CD14-positive monocyte (primary cell): ENCODE measurements around the gene CCDC33. TPM values are rescaled to one million over a fixed set of nuclear protein-coding genes. Genes with fewer than 3 reads are reported as not detected.

Experiments used
- DNase-seq, 3 donors: peaks; one replicate each; pipeline ENCODE4 v3.0.0-alpha.2; 2011 to 2022
- H2AFZ ChIP-seq: 2 replicates; pipeline ENCODE4 v1.6.0; 2012; ENCODE audit warnings: mild to moderate bottlenecking, low read depth, low read length, inconsistent platforms; ENCODE audit not compliant: insufficient read depth, poor library complexity, severe bottlenecking
- H3K27ac ChIP-seq, 2 donors: 1 replicate in 1 of 2; 2 replicates in 1 of 2; pipeline ENCODE4 v1.5.1; 2012 to 2013; ENCODE audit warnings: low read length in 2 of 2, control low read depth in 1 of 2, inconsistent platforms in 1 of 2, low read depth in 1 of 2, mild to moderate bottlenecking in 1 of 2
- H3K27me3 ChIP-seq, 2 donors: one replicate each; pipeline versions ENCODE4 v1.6.0 to v1.6.1; 2011 to 2013; ENCODE audit warnings: low read length in 2 of 2; ENCODE audit not compliant: control insufficient read depth in 2 of 2, insufficient read depth in 2 of 2
- H3K36me3 ChIP-seq, 2 donors: replicated peaks in 1 of 2; 1 replicate in 1 of 2; 2 replicates in 1 of 2; pipeline versions ENCODE4 v1.5.1 to v1.6.1; 2012 to 2013; ENCODE audit warnings: low read length in 2 of 2, control low read depth in 1 of 2, inconsistent platforms in 1 of 2, mild to moderate bottlenecking in 1 of 2; ENCODE audit not compliant: insufficient read depth in 2 of 2, control insufficient read depth in 1 of 2
- H3K4me1 ChIP-seq, 2 donors: 1 replicate in 1 of 2; 2 replicates in 1 of 2; pipeline versions ENCODE4 v1.5.1 to v1.6.1; 2012 to 2013; ENCODE audit warnings: low read length in 2 of 2, control low read depth in 1 of 2, inconsistent platforms in 1 of 2, mild to moderate bottlenecking in 1 of 2, moderate library complexity in 1 of 2; ENCODE audit not compliant: insufficient read depth in 2 of 2, control insufficient read depth in 1 of 2
- H3K4me2 ChIP-seq: replicated peaks from 2 replicates; pipeline ENCODE3; 2012; ENCODE audit warnings: low read length, moderate library complexity, mild to moderate bottlenecking; ENCODE audit not compliant: poor library complexity, severe bottlenecking; ENCODE audit errors: extremely low read depth
- H3K4me3 ChIP-seq, 3 experiments: fragments of 200-600 bp in 1 of 3; sonication (generic) in 1 of 3; replicated peaks in 1 of 3; 1 replicate in 2 of 3; 2 replicates in 1 of 3; pipeline ENCODE4 v1.5.1; 2011 to 2013; ENCODE audit warnings: low read length in 3 of 3, mild to moderate bottlenecking in 3 of 3, control low read depth in 2 of 3, low read depth in 2 of 3, inconsistent platforms in 1 of 3, moderate library complexity in 1 of 3
- H3K79me2 ChIP-seq: 2 replicates; pipeline ENCODE4 v1.6.0; 2012; ENCODE audit warnings: mild to moderate bottlenecking, control low read depth, inconsistent platforms, low read length, moderate library complexity; ENCODE audit not compliant: insufficient read depth
- H3K9ac ChIP-seq: 2 replicates; pipeline ENCODE4 v1.6.0; 2017; ENCODE audit warnings: low read length, mild to moderate bottlenecking; ENCODE audit not compliant: insufficient read depth, poor library complexity, severe bottlenecking
- H3K9me3 ChIP-seq, 2 donors: replicated peaks in 1 of 2; 1 replicate in 1 of 2; 2 replicates in 1 of 2; pipeline versions ENCODE4 v1.5.1 to v1.6.1; 2012 to 2013; ENCODE audit warnings: low read length in 2 of 2, control low read depth in 1 of 2; ENCODE audit not compliant: control insufficient read depth in 1 of 2, insufficient read depth in 1 of 2
- H4K20me1 ChIP-seq: 2 replicates; pipeline ENCODE4 v1.6.0; 2012; ENCODE audit warnings: mild to moderate bottlenecking, low read length, control low read depth, moderate library complexity; ENCODE audit not compliant: insufficient read depth
- H3K27ac Mint-ChIP-seq, 7 donors: one replicate each; pipeline ENCODE4 v1.8.0; 2020; ENCODE audit warnings: mild to moderate bottlenecking in 7 of 7, mixed read lengths in 7 of 7, moderate library complexity in 6 of 7, inconsistent platforms in 2 of 7
- H3K27me3 Mint-ChIP-seq, 3 donors: one replicate each; pipeline ENCODE4 v1.8.0; 2021 to 2022; ENCODE audit warnings: low read depth in 3 of 3, mild to moderate bottlenecking in 3 of 3, mixed read lengths in 3 of 3, moderate library complexity in 3 of 3, inconsistent platforms in 1 of 3
- H3K36me3 Mint-ChIP-seq, 2 donors: one replicate each; pipeline ENCODE4 v1.8.0; 2020; ENCODE audit warnings: mixed read lengths in 2 of 2, inconsistent platforms in 1 of 2, mild to moderate bottlenecking in 1 of 2
- H3K4me1 Mint-ChIP-seq: one replicate; pipeline ENCODE4 v1.8.0; 2020; ENCODE audit warnings: mild to moderate bottlenecking, mixed read lengths
- H3K4me3 Mint-ChIP-seq, 2 donors: one replicate each; pipeline ENCODE4 v1.8.0; 2020; ENCODE audit warnings: mild to moderate bottlenecking in 2 of 2, mixed read lengths in 2 of 2, moderate library complexity in 1 of 2
- H3K9me3 Mint-ChIP-seq, 7 donors: one replicate each; pipeline ENCODE4 v1.8.0; 2020 to 2022; ENCODE audit warnings: mixed read lengths in 7 of 7, mild to moderate bottlenecking in 6 of 7, moderate library complexity in 6 of 7, inconsistent platforms in 2 of 7
- WGBS: methylation state at CpG from one replicate; pipeline ENCODE4 v1.1.5; 2013; ENCODE audit warnings: missing lambda C conversion rate; ENCODE audit not compliant: insufficient coverage; 5-methylcytosine and 5-hydroxymethylcytosine counted together
- intact Hi-C, 2 donors: fragments of 100-400 bp; cut with micrococcal nuclease; formaldehyde crosslinking; loops; one replicate each; pipeline versions ENCODE4 v1.15.0 to v1.15.1; 2023
- polyA plus RNA-seq, 3 donors: library from polyadenylated mRNA; depleted of rRNA in 1 of 3; unstranded in 2 of 3; stranded (reverse) in 1 of 3; fragments of 300-500 nt in 2 of 3; fragments of >200 nt in 1 of 3; fragmentation: Illumina TruSeq in 2 of 3; gene quantifications; 1 replicate in 2 of 3; 2 replicates in 1 of 3; pipeline ENCODE4 v1.2.3, GENCODE V29; 2012 to 2021
- TF ChIP-seq, protein P1 (sequence below): fragments of 200-600 bp; IDR thresholded peaks from one replicate; pipeline ENCODE4 v1.8.0; 2022; ENCODE audit warnings: antibody characterized with exemption, mild to moderate bottlenecking

CCDC33 gene
- polyA plus RNA-seq, 3 donors: not detected

DNA sequence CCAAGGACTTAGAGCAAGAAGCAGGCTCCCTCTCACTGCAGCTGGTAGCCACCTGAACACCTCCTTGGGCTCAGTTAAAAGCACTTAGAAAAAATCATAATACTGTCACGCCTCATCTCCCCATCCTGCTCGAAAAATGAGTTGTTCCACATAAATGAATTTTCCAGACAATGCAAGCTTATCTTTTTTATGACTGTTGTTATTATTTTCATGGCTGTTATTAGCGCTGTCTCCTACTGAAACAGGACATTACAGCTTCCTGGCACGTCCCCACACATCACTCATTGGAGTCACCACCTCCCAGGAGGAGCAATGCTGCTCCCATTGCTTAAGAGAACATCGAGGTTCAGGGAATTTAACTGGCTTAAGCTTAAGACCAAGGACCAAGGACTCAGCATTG is 26.5 kb downstream of the CCDC33 start:
- Mint-ChIP-seq H3K27ac (no peak overlapping the region), H3K4me1 (no peaks in the 10 kb centered on the region), H3K27me3 (peaks cover 4 to 16% (median 5%) of the 10 kb centered on the region in 3 donors), H3K36me3 (no peaks in the 10 kb centered on the region), H3K4me3 (no peak overlapping the region), H3K9me3 (peaks cover 0 to 1% (median 0%) of the 10 kb centered on the region in 7 donors)
- Histone ChIP-seq H3K79me2 (no peaks in the 10 kb centered on the region), H3K27me3 (no peaks in the 10 kb centered on the region), H3K36me3 (no peaks in the 10 kb centered on the region), H2AFZ (no peak overlapping the region), H3K9me3 (no peaks in the 10 kb centered on the region), H3K4me1 (no peaks in the 10 kb centered on the region), H3K9ac (no peak overlapping the region), H4K20me1 (no peaks in the 10 kb centered on the region), H3K27ac (no peak overlapping the region), H3K4me2 (no peak overlapping the region), H3K4me3 (no peak overlapping the region)
- TF ChIP-seq, protein P1, sequence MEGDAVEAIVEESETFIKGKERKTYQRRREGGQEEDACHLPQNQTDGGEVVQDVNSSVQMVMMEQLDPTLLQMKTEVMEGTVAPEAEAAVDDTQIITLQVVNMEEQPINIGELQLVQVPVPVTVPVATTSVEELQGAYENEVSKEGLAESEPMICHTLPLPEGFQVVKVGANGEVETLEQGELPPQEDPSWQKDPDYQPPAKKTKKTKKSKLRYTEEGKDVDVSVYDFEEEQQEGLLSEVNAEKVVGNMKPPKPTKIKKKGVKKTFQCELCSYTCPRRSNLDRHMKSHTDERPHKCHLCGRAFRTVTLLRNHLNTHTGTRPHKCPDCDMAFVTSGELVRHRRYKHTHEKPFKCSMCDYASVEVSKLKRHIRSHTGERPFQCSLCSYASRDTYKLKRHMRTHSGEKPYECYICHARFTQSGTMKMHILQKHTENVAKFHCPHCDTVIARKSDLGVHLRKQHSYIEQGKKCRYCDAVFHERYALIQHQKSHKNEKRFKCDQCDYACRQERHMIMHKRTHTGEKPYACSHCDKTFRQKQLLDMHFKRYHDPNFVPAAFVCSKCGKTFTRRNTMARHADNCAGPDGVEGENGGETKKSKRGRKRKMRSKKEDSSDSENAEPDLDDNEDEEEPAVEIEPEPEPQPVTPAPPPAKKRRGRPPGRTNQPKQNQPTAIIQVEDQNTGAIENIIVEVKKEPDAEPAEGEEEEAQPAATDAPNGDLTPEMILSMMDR: no peak
- DNase-seq: no peak
- 0% methylated on average over 1 of the region's 5 CpGs for WGBS
- intact Hi-C loops: no loop called here

DNA sequence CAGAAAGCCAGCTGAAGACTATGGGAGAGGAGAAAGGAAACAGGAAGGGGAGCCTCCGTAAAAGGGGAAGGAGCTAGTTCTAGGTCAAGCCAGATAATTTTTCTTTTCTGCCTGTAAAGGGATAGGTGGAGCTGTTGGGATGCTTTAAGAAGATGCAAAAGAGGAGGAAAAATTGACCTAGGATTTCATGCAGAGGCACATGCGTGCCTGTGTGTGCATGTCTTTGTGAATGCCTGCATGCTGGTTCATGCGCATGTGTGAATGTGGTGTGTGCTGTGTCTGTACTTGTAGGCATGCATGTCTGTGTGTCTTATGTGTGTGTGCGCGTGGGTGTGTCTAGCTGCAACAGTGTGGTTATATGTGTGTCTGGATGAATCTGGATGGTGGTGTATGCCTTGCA is 27.3 kb downstream of the CCDC33 start:
- no peak overlapping the region for H3K9ac ChIP-seq
- no peak for DNase-seq
- no peak overlapping the region for H3K4me3 ChIP-seq
- Mint-ChIP-seq H3K36me3 (no peaks in the 10 kb centered on the region), H3K27ac (no peak overlapping the region), H3K9me3 (peaks cover 0 to 1% (median 0%) of the 10 kb centered on the region in 7 donors), H3K4me1 (no peaks in the 10 kb centered on the region), H3K4me3 (no peak overlapping the region), H3K27me3 (peaks cover 3 to 15% (median 4%) of the 10 kb centered on the region in 3 donors)
- intact Hi-C loops: no loop called here
- H3K27ac ChIP-seq: no peak overlapping the region
- no peaks in the 10 kb centered on the region for H4K20me1 ChIP-seq
- no peaks in the 10 kb centered on the region for H3K9me3 ChIP-seq
- H3K27me3 ChIP-seq: no peaks in the 10 kb centered on the region
- 74% methylated on average over 5 of the region's 5 CpGs for WGBS
- H3K79me2 ChIP-seq: no peaks in the 10 kb centered on the region
- H3K36me3 ChIP-seq: no peaks in the 10 kb centered on the region
- no peak overlapping the region for H3K4me2 ChIP-seq
- no peaks in the 10 kb centered on the region for H3K4me1 ChIP-seq
- TF ChIP-seq, protein P1: no peak
- no peak overlapping the region for H2AFZ ChIP-seq
